OCI-LY1 (cell line): ENCODE data around the gene RASGRF2.
"Not testable (repeated sequence)": the region's sequence is repeated elsewhere in the genome, so short reads cannot be mapped to it uniquely, and the experiment has no call there.

Experiments
- EZH2 ChIP-seq: fragments of 200-600 bp; sonication (generic), shearing (Covaris generic); IDR thresholded peaks from 2 replicates; pipeline ENCODE4 v1.8.0; 2017; ENCODE audit warnings: borderline replicate concordance, mixed run types, mild to moderate bottlenecking, antibody characterized with exemption, low read length, moderate library complexity, mixed read lengths
- TF ChIP-seq, protein P1 (sequence below): fragments of 200-600 bp; sonication (generic), shearing (Covaris generic); IDR thresholded peaks from 2 replicates; pipeline ENCODE4 v1.5.1; 2017; ENCODE audit warnings: mild to moderate bottlenecking, antibody characterized with exemption, low read length, moderate library complexity, mixed read lengths

DNA sequence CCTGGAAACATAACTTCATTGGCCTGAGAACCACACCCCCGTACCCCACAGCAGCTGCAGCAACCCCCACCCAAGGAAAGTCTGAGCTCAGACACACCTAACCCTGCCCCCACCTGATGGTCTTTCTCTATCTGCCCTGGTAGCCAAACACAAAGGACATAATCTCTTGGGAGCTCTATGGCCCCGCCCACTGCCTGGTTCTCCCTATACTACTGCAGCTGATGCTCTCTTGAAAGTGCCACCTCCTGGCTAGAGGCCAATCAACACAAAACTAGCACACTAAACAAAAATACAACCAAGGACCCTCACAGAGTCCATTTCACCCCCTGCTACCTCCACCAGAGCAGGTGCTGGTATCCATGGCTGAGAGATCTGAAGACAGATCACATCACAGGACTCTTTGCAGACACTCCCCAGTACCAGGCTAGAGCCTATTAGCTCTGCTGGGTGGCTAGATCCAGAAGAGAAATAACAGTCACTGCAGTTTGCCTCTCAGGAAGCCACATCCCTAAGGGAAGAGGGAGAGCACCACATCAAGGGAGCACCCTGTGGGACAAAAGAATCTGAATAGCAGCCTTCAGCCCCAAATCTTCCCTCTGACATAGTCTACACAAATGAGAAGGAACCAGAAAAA, 310.3 kb downstream of the RASGRF2 start:
- TF ChIP-seq EZH2, result not testable (repeated sequence)
- TF ChIP-seq, protein P1, sequence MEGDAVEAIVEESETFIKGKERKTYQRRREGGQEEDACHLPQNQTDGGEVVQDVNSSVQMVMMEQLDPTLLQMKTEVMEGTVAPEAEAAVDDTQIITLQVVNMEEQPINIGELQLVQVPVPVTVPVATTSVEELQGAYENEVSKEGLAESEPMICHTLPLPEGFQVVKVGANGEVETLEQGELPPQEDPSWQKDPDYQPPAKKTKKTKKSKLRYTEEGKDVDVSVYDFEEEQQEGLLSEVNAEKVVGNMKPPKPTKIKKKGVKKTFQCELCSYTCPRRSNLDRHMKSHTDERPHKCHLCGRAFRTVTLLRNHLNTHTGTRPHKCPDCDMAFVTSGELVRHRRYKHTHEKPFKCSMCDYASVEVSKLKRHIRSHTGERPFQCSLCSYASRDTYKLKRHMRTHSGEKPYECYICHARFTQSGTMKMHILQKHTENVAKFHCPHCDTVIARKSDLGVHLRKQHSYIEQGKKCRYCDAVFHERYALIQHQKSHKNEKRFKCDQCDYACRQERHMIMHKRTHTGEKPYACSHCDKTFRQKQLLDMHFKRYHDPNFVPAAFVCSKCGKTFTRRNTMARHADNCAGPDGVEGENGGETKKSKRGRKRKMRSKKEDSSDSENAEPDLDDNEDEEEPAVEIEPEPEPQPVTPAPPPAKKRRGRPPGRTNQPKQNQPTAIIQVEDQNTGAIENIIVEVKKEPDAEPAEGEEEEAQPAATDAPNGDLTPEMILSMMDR, result not testable (repeated sequence)
